ENCODE data around the gene TUBB3. TPM values are rescaled to one million over a fixed set of nuclear protein-coding genes. Genes with fewer than 3 reads are reported as not detected.

Gene TUBB3
- total and polyA plus RNA-seq, 9 of the 15 experiments (the other 6 are each of a cell fraction or from before 2014, with no cell fraction given) = 0.18 to 12.5 (median 5.0) TPM

GRCh38 chr16:89892055-89892630 lies 31.0 kb upstream of the TUBB3 start:
- H3K9me3 ChIP-seq (replicated peaks; ENCODE audit: control insufficient read depth, insufficient read depth, low read depth, low read length) = no peaks in the 10 kb centered on the region
- H4K20me1 ChIP-seq (replicated peaks; ENCODE audit: control insufficient read depth, insufficient read depth, low read length) = no peaks in the 10 kb centered on the region
- DNase-seq (ENCODE audit: extremely low read depth in 1 of 4, low spot score in 3 of 4) = no peak
- ChIA-PET POLR2A (interaction anchor here (0.6 kb wide), 1 partner anchor 57 kb away, joined by 5 read pairs; no protein-coding TSS in a partner anchor), CTCF (ENCODE audit: low intra/inter-chr PET ratio) (no interaction called here)
- peaks cover 88% of the 10 kb centered on the region; the same call in 2 of the 3 replicates for H3K36me3 ChIP-seq (ENCODE audit: control insufficient read depth, insufficient read depth, low read length)
- in situ Hi-C loops (cut with MboI) (no loop called here), intact Hi-C loops (cut with micrococcal nuclease) (no loop called here)
- 90% methylated on average over 13 of the region's 18 CpGs for WGBS (ENCODE audit: insufficient coverage, low coverage, missing lambda C conversion rate)
- H3K9me1 ChIP-seq (ENCODE audit: control insufficient read depth, insufficient read depth, low read length) = no peaks in the 10 kb centered on the region
- no peak overlapping the region for H3K4me2 ChIP-seq (ENCODE audit: insufficient read depth, low read length)
- no peak overlapping the region for H2AFZ ChIP-seq (ENCODE audit: low read depth, low read length)
- no peak for FAIRE-seq
- no peaks in the 10 kb centered on the region for H3K79me2 ChIP-seq (ENCODE audit: control insufficient read depth, insufficient read depth, low read length)
- no peaks in the 10 kb centered on the region for H3K27me3 ChIP-seq (ENCODE audit: control insufficient read depth in 2 of 2, insufficient read depth in 2 of 2, low read length in 2 of 2)
- H3K4me3 ChIP-seq = no peak overlapping the region
- ATAC-seq = peak; percentile 28; the same call in 2 of the 3 replicates
- peak overlapping the region in 1 of 2 experiments; percentile 18; a peak in 1 of 4 replicates for H3K9ac ChIP-seq (ENCODE audit: insufficient read depth in 1 of 2, low read depth in 2 of 2, low read length in 2 of 2)
- no peak overlapping the region for H3K27ac ChIP-seq (ENCODE audit: extremely low read depth, low read depth, low read length)
- no TSS peak for BruUV-seq (replicated peaks)
- TF ChIP-seq MCM5 (IDR thresholded peaks at IDR 0.05; ENCODE audit: low read depth) = no peak
- TF ChIP-seq POLR2G (IDR thresholded peaks at IDR 0.05; ENCODE audit: low read depth, low read length) = peak; percentile 39; the same call in 1 of the 2 replicates
- peaks cover 0 to 9% of the 10 kb centered on the region in 2 experiments; a peak in 1 of 5 replicates for H3K4me1 ChIP-seq (replicated peaks in 1 of 2; ENCODE audit: control insufficient read depth in 2 of 2, insufficient read depth in 2 of 2, low read length in 2 of 2)

DNA sequence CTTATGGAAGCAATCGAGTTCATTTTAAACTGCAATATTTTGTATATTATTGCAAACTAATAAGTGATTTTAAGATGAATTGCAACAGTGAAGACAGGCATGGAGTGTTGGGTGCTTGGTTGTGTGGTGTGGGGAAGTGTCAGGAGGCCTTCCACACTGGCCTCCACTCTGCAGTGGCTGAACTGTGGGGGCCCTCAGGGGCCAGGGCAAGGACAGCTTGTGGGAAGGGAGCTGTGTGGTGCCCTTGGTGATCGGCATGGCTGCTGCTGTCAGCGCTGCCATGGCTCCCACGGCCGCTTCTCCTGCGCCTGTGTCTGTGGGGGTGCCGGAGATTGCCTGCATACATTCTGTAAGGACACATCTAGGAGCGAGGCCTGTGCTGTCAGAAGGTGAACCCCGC lies 30.5 kb upstream of the TUBB3 start:
- CTCF ChIA-PET (ENCODE audit: low intra/inter-chr PET ratio) = no interaction called here

More for the DNA sequence above, 30.5 kb upstream of the TUBB3 start:
- Histone ChIP-seq H3K4me3 (no peak overlapping the region), H3K4me2 (ENCODE audit: insufficient read depth, low read length) (no peak overlapping the region), H3K79me2 (ENCODE audit: control insufficient read depth, insufficient read depth, low read length) (no peaks in the 10 kb centered on the region), H3K9me3 (replicated peaks; ENCODE audit: control insufficient read depth, insufficient read depth, low read depth, low read length) (no peaks in the 10 kb centered on the region), H3K27me3 (ENCODE audit: control insufficient read depth in 2 of 2, insufficient read depth in 2 of 2, low read length in 2 of 2) (no peaks in the 10 kb centered on the region), H2AFZ (ENCODE audit: low read depth, low read length) (no peak overlapping the region), H3K9me1 (ENCODE audit: control insufficient read depth, insufficient read depth, low read length) (no peaks in the 10 kb centered on the region), H3K9ac (ENCODE audit: insufficient read depth in 1 of 2, low read depth in 2 of 2, low read length in 2 of 2) (no peak overlapping the region), H4K20me1 (replicated peaks; ENCODE audit: control insufficient read depth, insufficient read depth, low read length) (no peaks in the 10 kb centered on the region), H3K36me3 (ENCODE audit: control insufficient read depth, insufficient read depth, low read length) (peaks cover 88% of the 10 kb centered on the region; the same call in 2 of the 3 replicates), H3K27ac (ENCODE audit: extremely low read depth, low read depth, low read length) (no peak overlapping the region), H3K4me1 (replicated peaks in 1 of 2; ENCODE audit: control insufficient read depth in 2 of 2, insufficient read depth in 2 of 2, low read length in 2 of 2) (peaks cover 0 to 9% of the 10 kb centered on the region in 2 experiments; a peak in 1 of 5 replicates)
- intact Hi-C loops (cut with micrococcal nuclease) = no loop called here
- 98% methylated on average over 8 of the region's 9 CpGs for WGBS (ENCODE audit: insufficient coverage, low coverage, missing lambda C conversion rate)
- DNase-seq (ENCODE audit: extremely low read depth in 1 of 4, low spot score in 3 of 4) (no peak), ATAC-seq (no peak), FAIRE-seq (no peak)
- POLR2A ChIA-PET = interaction anchor here (0.6 to 1.6 kb wide), 3 partner anchors 10 to 57 kb away, joined by 3 to 5 read pairs (median 5); no protein-coding TSS in a partner anchor
- in situ Hi-C loops (cut with MboI) = no loop called here
- TF ChIP-seq DACH1 (IDR thresholded peaks at IDR 0.05; ENCODE audit: partially characterized antibody) (no peak), ZNF212 (CRISPR knock-in tag; IDR thresholded peaks at IDR 0.05) (no peak), TAF7 (tag; IDR thresholded peaks at IDR 0.05) (no peak)
- BruUV-seq (replicated peaks) = no TSS peak

Data from K562 (cell line).